AG04449 (cell line): ENCODE results near the gene FAM120AOS.

Source experiments
- CTCF ChIA-PET: fragments of 350-600 bp; formaldehyde crosslinking; extraction: SDS; loops from one replicate; lab custom pipeline; 2021; ENCODE audit warnings: antibody characterized with exemption; lab: Yijun Ruan, JAX
- POLR2A ChIA-PET: fragments of 400-600, 350-600 bp; formaldehyde crosslinking; extraction: SDS; loops from one replicate; lab custom pipeline; 2020; ENCODE audit warnings: antibody characterized with exemption, inconsistent platforms; lab: Yijun Ruan, JAX
- DNase-seq: peaks from one replicate; pipeline ENCODE4 v3.0.0-alpha.2; 2010; ENCODE audit warnings: low read depth, low spot score
- H3K4me3 ChIP-seq: 2 replicates; pipeline ENCODE4 v1.5.1; 2011; ENCODE audit warnings: low read depth, mild to moderate bottlenecking, control low read depth, low read length
- CTCF ChIP-seq: IDR thresholded peaks from one replicate; pipeline ENCODE4 v1.5.1; 2011; ENCODE audit warnings: mild to moderate bottlenecking, moderate library complexity, low read length, control low read depth, inconsistent platforms; ENCODE audit not compliant: insufficient read depth; ENCODE audit errors: missing control alignments

The FAM120AOS gene

DNA sequence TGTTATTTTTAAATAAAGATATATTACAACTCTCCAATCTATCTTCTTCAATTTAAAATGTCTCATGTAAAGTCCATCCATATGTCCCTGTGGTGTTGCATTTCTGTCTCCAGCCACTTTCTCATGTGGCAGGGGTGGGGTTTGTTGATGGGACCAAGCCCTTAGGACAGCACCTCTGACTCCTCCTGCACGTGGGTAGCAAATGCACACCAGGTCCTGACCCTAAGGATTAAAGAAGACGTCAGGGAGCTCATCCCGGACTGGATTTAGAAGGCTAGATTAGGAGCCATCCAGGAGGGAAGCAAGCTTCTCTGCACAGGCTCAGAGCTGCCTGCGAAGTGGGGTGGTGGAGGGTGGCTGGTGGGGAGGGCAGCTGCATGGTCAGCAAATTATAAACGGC lies 38.9 kb upstream of the FAM120AOS start:
- no peak for TF ChIP-seq CTCF
- ChIA-PET POLR2A (no interaction called here), CTCF (interaction anchor here (2.0 kb wide), 1 partner anchor 74 kb away, joined by 7 read pairs; no protein-coding TSS in a partner anchor)
- DNase-seq: no peak
- H3K4me3 ChIP-seq: no peak overlapping the region

GRCh38 chr9:93491593-93492232 lies 38.3 kb upstream of the FAM120AOS start:
- ChIA-PET POLR2A (no interaction called here), CTCF (interaction anchor here (2.0 kb wide), 1 partner anchor 75 kb away, joined by 7 read pairs; no protein-coding TSS in a partner anchor)
- no peak for TF ChIP-seq CTCF
- no peak for DNase-seq
- H3K4me3 ChIP-seq: no peak overlapping the region

DNA sequence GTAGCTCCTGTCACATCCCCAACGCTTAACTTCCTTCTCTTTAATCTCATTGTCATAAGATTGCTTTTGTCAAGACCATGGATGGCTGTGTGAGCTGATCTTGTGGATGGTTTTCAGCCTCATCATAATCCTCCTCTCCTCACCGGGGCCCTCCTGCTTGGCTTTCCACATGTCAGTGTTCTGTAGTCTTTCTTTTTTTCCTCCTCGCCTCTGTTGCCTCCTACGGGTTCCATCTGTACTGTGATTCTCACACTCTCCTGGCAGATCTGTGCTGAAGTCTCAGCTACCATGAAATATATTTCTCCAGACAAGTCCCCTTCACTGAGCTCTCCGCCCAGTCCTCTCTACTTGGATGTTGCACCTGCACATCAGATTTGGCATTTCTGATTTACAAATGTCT lies 34.9 kb upstream of the FAM120AOS start:
- no peak overlapping the region for H3K4me3 ChIP-seq
- no peak for TF ChIP-seq CTCF
- ChIA-PET POLR2A (no interaction called here), CTCF (no interaction called here)
- DNase-seq: no peak

DNA sequence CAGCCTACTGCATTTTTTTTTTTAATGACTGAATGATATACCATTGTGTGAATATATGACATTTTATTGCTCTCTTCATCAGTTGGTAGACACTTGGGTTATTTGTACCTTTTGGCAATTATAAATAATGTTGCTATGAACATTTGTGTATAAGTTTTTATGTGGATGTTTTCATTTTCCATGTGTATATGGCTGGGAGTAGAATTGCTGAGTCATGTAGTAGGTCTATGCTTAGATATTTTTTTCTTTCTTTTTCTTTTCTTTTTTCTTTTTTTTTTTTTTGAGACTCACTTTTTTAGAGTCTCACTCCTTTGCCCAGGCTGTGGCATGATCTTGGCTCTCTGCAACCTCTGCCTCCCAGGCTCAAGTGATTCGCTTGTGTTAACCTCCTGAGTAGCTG lies 32.9 kb upstream of the FAM120AOS start:
- CTCF ChIA-PET: no interaction called here
- TF ChIP-seq CTCF: no peak
- DNase-seq: no peak
- H3K4me3 ChIP-seq: no peak overlapping the region
- POLR2A ChIA-PET: no interaction called here

- H3K4me3 ChIP-seq: no peak overlapping the region
- ChIA-PET POLR2A (no interaction called here), CTCF (interaction anchor here (0.8 to 1.5 kb wide), 3 partner anchors 19 to 83 kb away, joined by 3 read pairs; no protein-coding TSS in a partner anchor)
- no peak for TF ChIP-seq CTCF
- no peak for DNase-seq
Observed at GRCh38 chr9:93483497-93483896, 30.1 kb upstream of the FAM120AOS start.

DNA sequence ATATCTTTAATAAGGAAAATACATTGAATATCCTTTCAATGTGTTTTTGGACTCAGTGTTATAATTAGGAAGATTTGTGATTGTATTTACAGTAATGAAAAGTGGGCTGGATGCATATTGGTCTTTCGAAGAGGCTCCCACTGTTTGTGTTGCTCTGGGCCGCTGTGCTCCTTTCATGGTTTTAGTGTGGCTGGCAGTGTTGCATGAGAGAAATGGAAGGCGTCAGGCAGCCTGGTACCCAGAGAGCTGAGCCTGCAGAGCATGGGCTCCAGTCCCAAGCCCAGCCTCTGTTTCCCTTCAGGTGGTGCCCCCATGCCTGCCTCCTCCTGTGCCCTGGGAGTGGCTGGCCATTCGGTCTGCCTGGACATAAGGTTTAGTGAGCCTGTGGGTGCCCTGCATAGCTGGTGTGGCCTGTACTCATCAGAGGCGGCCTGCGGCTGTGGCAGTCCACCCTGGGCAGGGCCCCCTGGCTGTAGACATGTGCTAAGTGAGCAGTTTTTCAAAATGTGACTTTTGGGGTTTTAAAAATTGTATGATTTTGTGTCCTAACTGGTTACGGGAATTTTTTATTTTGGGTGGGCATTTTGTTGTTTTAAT lies 27.4 kb upstream of the FAM120AOS start:
- no peak for TF ChIP-seq CTCF
- DNase-seq: no peak
- ChIA-PET CTCF (no interaction called here), POLR2A (no interaction called here)
- no peak overlapping the region for H3K4me3 ChIP-seq
